NCI-H2107 (cell line): ENCODE data around the gene BOD1L2.

Experiments used
- DNase-seq: peaks from one replicate; lab custom pipeline; 2025; lab: John Stamatoyannopoulos, UW

The BOD1L2 gene

DNA sequence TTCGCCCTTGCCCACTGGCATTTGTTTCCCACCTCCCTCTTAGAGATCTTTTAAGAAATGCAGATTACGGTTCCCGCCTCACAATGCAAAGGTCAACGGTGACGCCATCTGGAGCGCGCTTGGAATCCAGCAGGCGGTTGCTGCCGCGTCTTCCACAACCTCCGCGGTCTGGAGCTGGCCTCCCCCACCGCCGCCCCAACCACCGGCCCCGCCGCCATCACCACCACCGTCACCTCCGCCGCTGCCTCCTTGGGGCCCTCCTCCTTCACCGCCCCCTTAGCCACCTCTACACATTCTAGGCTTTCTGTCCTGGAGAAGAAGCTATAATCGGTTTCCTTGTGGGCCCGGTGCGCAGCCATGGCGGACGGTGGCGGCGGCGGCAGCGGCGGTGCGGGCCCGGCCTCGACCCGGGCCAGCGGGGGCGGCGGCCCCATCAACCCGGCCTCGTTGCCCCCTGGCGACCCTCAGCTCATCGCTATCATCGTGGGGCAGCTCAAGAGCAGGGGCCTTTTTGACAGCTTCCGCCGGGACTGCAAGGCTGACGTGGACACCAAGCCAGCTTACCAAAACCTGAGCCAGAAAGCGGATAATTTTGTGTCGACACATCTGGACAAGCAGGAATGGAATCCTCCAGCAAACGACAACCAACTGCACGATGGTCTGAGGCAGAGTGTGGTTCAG lies at the start of gene BOD1L2:
TSS of gene BOD1L2 (plus strand) at position 132 of the 681 bp plus-strand sequence. CDS start at position 358, 226 bp downstream.
- DNase-seq: no peak

DNA sequence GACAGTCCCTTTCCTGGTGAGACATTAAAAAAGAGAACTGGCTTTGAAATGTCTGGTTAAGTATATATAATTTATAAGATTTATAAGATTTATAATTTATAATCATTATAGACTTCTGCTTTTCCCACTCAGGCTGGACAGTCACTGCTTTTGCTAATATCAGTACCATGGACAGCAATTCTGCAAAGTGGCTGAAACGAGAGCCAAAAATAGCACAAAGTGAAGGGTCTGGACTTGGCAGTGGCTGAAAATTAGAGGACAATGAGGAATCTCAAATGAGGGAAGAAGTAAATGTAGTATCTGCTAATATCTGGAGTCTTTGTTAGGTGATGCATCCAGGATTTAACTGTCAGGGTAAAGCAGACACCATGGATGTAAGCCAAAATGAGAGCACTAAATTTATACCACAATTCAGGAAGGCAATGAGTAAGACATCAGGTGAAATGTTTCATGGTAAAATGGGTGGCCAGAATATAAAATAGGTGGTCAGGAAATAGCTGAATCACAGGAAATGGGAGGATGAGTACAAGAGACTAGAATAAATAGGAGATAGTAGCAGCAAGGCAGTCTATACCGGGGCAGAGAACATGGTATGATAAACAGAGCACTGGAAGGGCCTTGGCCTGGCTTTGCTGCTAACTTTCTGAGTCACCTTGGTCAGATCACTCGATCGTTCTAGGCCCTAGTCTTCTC lies 39.6 kb upstream of the BOD1L2 start:
- no peak for DNase-seq

- no peak for DNase-seq
These were observed 36.6 kb upstream of the BOD1L2 start for GRCh38 chr18:57110290-57110689.

GRCh38 chr18:57113799-57114420 lies 33.0 kb upstream of the BOD1L2 start:
- DNase-seq: no peak

DNA sequence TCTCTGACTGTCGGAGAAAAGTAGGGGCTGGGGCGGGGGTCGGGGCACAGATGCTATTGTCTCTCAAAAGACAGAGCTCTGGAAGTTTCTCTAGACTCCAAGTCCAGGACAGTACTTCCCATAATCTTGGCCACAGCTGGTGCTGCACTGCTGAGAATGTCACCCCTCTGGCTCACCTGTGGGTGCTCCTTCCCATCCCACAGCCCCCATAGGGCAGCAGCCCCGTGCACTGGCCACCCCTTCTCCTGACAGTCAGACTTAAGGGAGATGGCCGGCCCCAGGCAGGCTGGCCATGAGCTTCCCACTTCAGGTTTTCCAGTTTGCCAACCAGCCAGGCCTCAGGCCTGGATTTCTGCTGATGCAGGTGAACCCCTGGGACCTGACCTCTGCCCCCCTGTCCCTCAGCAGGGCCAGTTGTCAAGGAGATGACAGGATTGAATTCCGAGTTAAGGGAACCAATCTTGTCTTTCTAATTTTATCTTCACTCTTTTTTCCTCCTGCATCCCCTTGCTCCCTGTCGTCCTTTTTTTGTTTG lies 30.2 kb upstream of the BOD1L2 start:
- DNase-seq: no peak

DNA sequence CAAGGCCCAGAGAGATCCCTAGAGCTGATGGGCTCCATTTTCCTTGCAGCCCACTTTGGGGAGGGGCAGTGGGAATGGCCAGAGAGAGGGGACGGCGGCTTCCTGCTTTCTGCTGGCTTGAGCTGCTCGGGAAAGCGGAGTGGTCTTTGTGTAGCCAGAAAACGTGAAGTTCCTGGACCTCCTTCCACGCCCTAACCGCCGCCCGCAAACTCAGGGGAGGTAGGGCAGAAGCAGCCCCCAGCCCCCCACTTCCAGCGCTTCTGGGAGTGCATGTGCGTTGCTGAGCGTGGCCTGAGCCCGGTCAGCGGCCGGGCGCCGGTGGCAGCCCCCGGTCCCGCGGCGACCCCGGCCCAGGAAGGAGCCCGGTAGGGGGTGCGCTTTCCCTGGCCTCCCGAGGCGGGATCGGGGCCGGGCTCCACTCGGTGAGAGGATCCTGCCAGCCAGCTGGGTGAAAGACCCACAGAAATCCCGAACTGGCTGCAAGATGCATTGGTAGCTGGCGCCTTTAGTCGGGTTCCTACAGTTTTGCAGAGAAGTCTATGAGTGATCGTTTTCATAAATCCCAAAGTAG lies 25.3 kb upstream of the BOD1L2 start:
- no peak for DNase-seq

- peak; percentile 60 for DNase-seq
These were observed 23.9 kb upstream of the BOD1L2 start for GRCh38 chr18:57122936-57123510.

DNA sequence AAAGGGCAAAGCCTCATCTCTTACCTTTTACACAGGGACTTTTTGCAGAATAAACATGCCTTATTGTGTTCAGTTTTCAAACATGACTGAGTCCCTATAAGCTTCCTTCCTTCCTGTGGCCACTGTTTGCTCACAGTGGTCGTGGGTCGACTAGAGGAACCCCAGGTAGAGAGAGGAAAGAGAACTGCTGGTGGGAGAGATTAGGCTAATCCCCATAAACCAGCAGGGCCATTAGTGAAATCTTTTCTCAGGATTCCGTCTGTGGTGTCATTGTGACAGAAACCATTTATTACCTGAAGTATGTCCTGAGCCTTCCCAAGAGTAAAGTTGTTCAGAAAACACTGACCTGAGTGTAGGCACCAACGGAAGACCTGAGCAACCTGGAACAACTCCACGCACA lies 21.3 kb upstream of the BOD1L2 start:
- DNase-seq: no peak

- DNase-seq: no peak
These were observed 18.5 kb upstream of the BOD1L2 start for GRCh38 chr18:57128220-57128932.

- no peak for DNase-seq
These were observed 15.8 kb upstream of the BOD1L2 start for GRCh38 chr18:57131101-57131500.

DNA sequence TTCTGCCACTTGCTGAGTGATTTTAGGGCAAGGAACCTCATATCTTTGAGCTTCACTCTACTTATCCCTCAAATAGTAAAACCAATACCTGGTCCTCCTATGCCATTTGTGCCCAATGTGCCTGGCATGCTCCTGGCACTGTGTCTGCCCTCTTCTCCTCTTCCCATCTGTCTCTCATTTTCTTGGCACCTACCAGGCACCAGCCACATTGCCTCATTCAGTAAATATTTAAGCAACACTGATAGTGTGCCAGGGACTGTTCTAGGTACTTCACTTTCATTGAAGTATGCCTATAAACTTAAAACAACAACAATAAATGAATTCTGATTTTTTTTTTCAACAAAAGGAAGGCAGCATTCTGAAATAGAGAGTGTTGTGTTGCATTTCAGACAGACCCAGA lies 15.1 kb upstream of the BOD1L2 start:
- DNase-seq: no peak

DNA sequence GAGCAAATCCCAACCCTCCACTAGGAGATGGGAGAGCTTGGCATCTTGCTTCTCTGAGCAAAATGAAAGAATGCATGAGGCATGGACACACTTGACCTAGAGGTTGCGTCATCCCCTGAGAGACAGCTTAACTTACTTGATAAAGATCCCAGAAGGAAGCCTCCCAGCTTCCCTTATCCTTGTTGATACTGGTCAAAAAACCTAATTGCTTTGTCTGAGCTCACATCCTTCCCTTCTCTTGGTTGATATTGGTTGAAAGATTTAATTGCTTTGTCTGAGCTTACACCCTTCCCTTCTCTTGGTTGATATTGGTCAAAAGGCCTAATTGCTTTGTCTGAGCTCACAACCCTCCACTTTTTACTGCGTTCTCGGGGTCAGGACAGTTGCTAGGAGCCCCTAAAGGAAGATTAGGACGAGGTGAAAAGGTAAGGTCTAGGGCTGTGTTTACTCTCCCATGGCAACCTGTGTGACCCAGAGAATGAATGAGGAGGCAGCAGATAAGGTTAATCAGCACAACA lies 12.2 kb upstream of the BOD1L2 start:
- DNase-seq: no peak

- DNase-seq: no peak
These were observed 11.2 kb upstream of the BOD1L2 start for GRCh38 chr18:57135699-57136098.

GRCh38 chr18:57137847-57138246 lies 9.0 kb upstream of the BOD1L2 start:
- DNase-seq: no peak

GRCh38 chr18:57141208-57142129 lies 5.4 kb upstream of the BOD1L2 start:
- DNase-seq: peak; percentile 55

GRCh38 chr18:57142324-57142723 lies 4.6 kb upstream of the BOD1L2 start:
- no peak for DNase-seq

- no peak for DNase-seq
These were observed 3.6 kb upstream of the BOD1L2 start for GRCh38 chr18:57143265-57143664.

GRCh38 chr18:57148263-57148662 lies 1.4 kb downstream of the BOD1L2 start:
- DNase-seq: no peak

DNA sequence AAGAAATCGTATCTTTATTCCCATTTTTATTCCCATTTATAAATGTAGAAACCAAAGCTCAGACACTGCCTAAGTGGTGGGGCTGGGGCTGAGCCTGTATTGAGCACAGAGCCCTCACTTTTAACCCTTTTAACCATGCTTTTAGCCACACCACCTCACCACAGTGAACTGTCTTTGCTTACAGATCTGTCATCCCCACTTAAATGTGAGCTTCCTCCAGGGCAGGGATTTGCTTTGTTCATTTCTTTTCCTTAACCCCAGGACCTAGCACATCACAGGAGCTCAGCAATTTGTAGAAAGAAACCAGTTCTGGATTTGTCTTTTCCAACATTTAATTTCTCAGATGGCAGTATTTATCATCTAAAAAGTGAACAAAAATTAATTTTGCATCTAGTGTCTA lies 2.2 kb downstream of the BOD1L2 start:
- DNase-seq: no peak

- DNase-seq: no peak
These were observed 2.6 kb downstream of the BOD1L2 start for GRCh38 chr18:57149531-57149930.
